IMR-90 (cell line): ENCODE results near the gene C1QL4. TPM values are rescaled to one million over a fixed set of nuclear protein-coding genes. Genes with fewer than 3 reads are reported as not detected.
A peak's percentile ranks its signal among the peaks of the same experiment; 100 is the strongest.

ENCODE experiments used
- ATAC-seq: fragments of 200-7000 bp; cut with Tn5 transposase; 2 replicates; pipeline ENCODE4 v1.9.1; 2020; ENCODE audit warnings: low read depth, mild to moderate bottlenecking, moderate library complexity
- BruUV-seq: library from RNA; stranded (reverse); fragments of 400-500 nt; replicated peaks from 2 replicates; lab custom pipeline; 2021; lab: Mats Ljungman, UMichigan
- CTCF ChIA-PET: fragments of 300-600 bp; formaldehyde crosslinking; extraction: SDS; loops from one replicate; lab custom pipeline; 2021; ENCODE audit warnings: antibody characterized with exemption; lab: Yijun Ruan, JAX
- POLR2A ChIA-PET: fragments of 300-600 bp; sonication (Branson Sonifier 250); formaldehyde crosslinking; loops from one replicate; lab custom pipeline; 2022; ENCODE audit warnings: antibody characterized with exemption; ENCODE audit not compliant: unreplicated experiment; lab: Charles Lee
- DNase-seq: peaks from one replicate; pipeline ENCODE4 v3.0.0; 2013
- H2AFZ ChIP-seq: replicated peaks from 2 replicates; pipeline ENCODE3; 2013; ENCODE audit warnings: low read length, mild to moderate bottlenecking; ENCODE audit not compliant: poor library complexity
- H2AK5ac ChIP-seq: 2 replicates; pipeline ENCODE4 v1.6.1; 2013; ENCODE audit warnings: low read depth, low read length, inconsistent platforms
- H2AK9ac ChIP-seq: replicated peaks from 2 replicates; pipeline ENCODE3; 2013; ENCODE audit warnings: mild to moderate bottlenecking, low read depth, low read length, moderate library complexity; ENCODE audit not compliant: poor library complexity
- H2BK120ac ChIP-seq: 2 replicates; pipeline ENCODE4 v1.6.1; 2013; ENCODE audit warnings: low read depth, low read length, inconsistent platforms
- H2BK15ac ChIP-seq: 3 replicates; pipeline ENCODE4 v1.6.1; 2013; ENCODE audit warnings: low read depth, low read length, inconsistent platforms
- H2BK20ac ChIP-seq: 2 replicates; pipeline ENCODE4 v1.6.1; 2013; ENCODE audit warnings: low read depth, mild to moderate bottlenecking, inconsistent platforms, low read length, moderate library complexity
- H2BK5ac ChIP-seq: 2 replicates; pipeline ENCODE4 v1.6.1; 2013; ENCODE audit warnings: mild to moderate bottlenecking, low read depth, low read length, inconsistent platforms; ENCODE audit not compliant: poor library complexity, severe bottlenecking
- H3K14ac ChIP-seq: replicated peaks from 2 replicates; pipeline ENCODE4 v1.6.1; 2013; ENCODE audit warnings: low read depth, low read length, inconsistent platforms
- H3K18ac ChIP-seq: 2 replicates; pipeline ENCODE4 v1.6.1; 2013; ENCODE audit warnings: low read depth, low read length, control low read depth
- H3K23ac ChIP-seq: 2 replicates; pipeline ENCODE4 v1.6.1; 2013; ENCODE audit warnings: low read depth, low read length, inconsistent platforms
- H3K27ac ChIP-seq: 2 replicates; pipeline ENCODE4 v1.5.1; 2013; ENCODE audit warnings: mild to moderate bottlenecking, control low read depth, low read length; ENCODE audit not compliant: insufficient read depth
- H3K27me3 ChIP-seq: 2 replicates; pipeline ENCODE4 v1.6.1; 2013; ENCODE audit warnings: low read length; ENCODE audit not compliant: control insufficient read depth, insufficient read depth
- H3K36me3 ChIP-seq: 2 replicates; pipeline ENCODE4 v1.6.1; 2013; ENCODE audit warnings: low read length, mixed read lengths; ENCODE audit not compliant: control insufficient read depth, insufficient read depth
- H3K4ac ChIP-seq: 2 replicates; pipeline ENCODE4 v1.6.1; 2013; ENCODE audit warnings: low read depth, low read length, inconsistent platforms
- H3K4me1 ChIP-seq: 2 replicates; pipeline ENCODE4 v1.6.1; 2013; ENCODE audit warnings: low read length, mixed read lengths; ENCODE audit not compliant: control insufficient read depth, insufficient read depth
- H3K4me2 ChIP-seq: 2 replicates; pipeline ENCODE4 v1.6.1; 2013; ENCODE audit warnings: low read depth, mild to moderate bottlenecking, control low read depth, low read length, moderate library complexity
- H3K4me3 ChIP-seq: 2 replicates; pipeline ENCODE4 v1.5.1; 2013; ENCODE audit warnings: low read depth, mild to moderate bottlenecking, control low read depth, low read length, moderate library complexity; ENCODE audit not compliant: insufficient read depth
- H3K56ac ChIP-seq: 2 replicates; pipeline ENCODE4 v1.6.1; 2013; ENCODE audit warnings: low read length, inconsistent platforms; ENCODE audit not compliant: insufficient read depth; ENCODE audit errors: extremely low read depth
- H3K79me1 ChIP-seq, 2 experiments: 2 replicates each; pipeline ENCODE4 v1.6.1; 2013; ENCODE audit warnings: low read length in 2 of 2, inconsistent platforms in 1 of 2, low read depth in 1 of 2
- H3K9ac ChIP-seq: 2 replicates; pipeline ENCODE4 v1.6.1; 2013; ENCODE audit warnings: low read depth, low read length, control low read depth
- H3K9me1 ChIP-seq: 2 replicates; pipeline ENCODE4 v1.6.1; 2013; ENCODE audit warnings: low read length, inconsistent platforms; ENCODE audit not compliant: insufficient read depth
- H3K9me3 ChIP-seq: 2 replicates; pipeline ENCODE4 v1.6.1; 2013; ENCODE audit warnings: low read length; ENCODE audit not compliant: control insufficient read depth, insufficient read depth
- H4K20me1 ChIP-seq: 2 replicates; pipeline ENCODE4 v1.6.1; 2013; ENCODE audit warnings: low read length, inconsistent platforms; ENCODE audit not compliant: insufficient read depth
- H4K5ac ChIP-seq: 2 replicates; pipeline ENCODE4 v1.6.1; 2013; ENCODE audit warnings: mild to moderate bottlenecking, low read depth, low read length, control low read depth
- H4K8ac ChIP-seq, 2 experiments: 2 replicates each; pipeline ENCODE4 v1.6.1; 2013; ENCODE audit warnings: low read depth in 2 of 2, low read length in 2 of 2, control low read depth in 1 of 2, inconsistent platforms in 1 of 2
- H4K91ac ChIP-seq: 2 replicates; pipeline ENCODE4 v1.6.1; 2013; ENCODE audit warnings: low read depth, low read length, inconsistent platforms; ENCODE audit not compliant: insufficient read depth
- CEBPB ChIP-seq: IDR thresholded peaks from 2 replicates; pipeline ENCODE4 v1.6.1; 2012; ENCODE audit warnings: low read depth, low read length, improper control_type of control experiment
- CHD1 ChIP-seq: IDR thresholded peaks from 2 replicates; pipeline ENCODE4 v1.6.1; 2012; ENCODE audit warnings: low read depth, low read length, improper control_type of control experiment
- FOS ChIP-seq: fragments of 150-350 bp; IDR thresholded peaks from 2 replicates; pipeline ENCODE4 v1.6.1; 2016; ENCODE audit warnings: low read depth, low read length
- MAFK ChIP-seq: IDR thresholded peaks from 2 replicates; pipeline ENCODE4 v1.6.1; 2012; ENCODE audit warnings: low read depth, low read length, improper control_type of control experiment
- MAZ ChIP-seq: IDR thresholded peaks from 2 replicates; pipeline ENCODE4 v1.6.1; 2012; ENCODE audit warnings: low read depth, mild to moderate bottlenecking, low read length, improper control_type of control experiment, moderate library complexity, borderline replicate concordance
- MXI1 ChIP-seq: IDR thresholded peaks from 2 replicates; pipeline ENCODE4 v1.6.1; 2012; ENCODE audit warnings: low read depth, mild to moderate bottlenecking, low read length, moderate library complexity, borderline replicate concordance
- NFE2L2 ChIP-seq: fragments of 150-350 bp; IDR thresholded peaks from 2 replicates; pipeline ENCODE4 v1.6.1; 2016; ENCODE audit warnings: low read depth, mild to moderate bottlenecking, low read length
- POLR2A ChIP-seq: IDR thresholded peaks from 2 replicates; pipeline ENCODE4 v1.6.1; 2012; ENCODE audit warnings: mild to moderate bottlenecking, low read depth, low read length
- RAD21 ChIP-seq: IDR thresholded peaks from 2 replicates; pipeline ENCODE4 v1.6.1; 2012; ENCODE audit warnings: low read length, improper control_type of control experiment
- RCOR1 ChIP-seq: IDR thresholded peaks from 2 replicates; pipeline ENCODE4 v1.6.1; 2012; ENCODE audit warnings: mild to moderate bottlenecking, low read length, improper control_type of control experiment; ENCODE audit not compliant: insufficient replicate concordance
- RFX5 ChIP-seq: IDR thresholded peaks from 2 replicates; pipeline ENCODE4 v1.8.0; 2012; ENCODE audit warnings: low read depth, mild to moderate bottlenecking, low read length, moderate library complexity
- SMC3 ChIP-seq: fragments of 150-350 bp; IDR thresholded peaks from 2 replicates; pipeline ENCODE4 v1.6.1; 2016; ENCODE audit warnings: low read depth, mild to moderate bottlenecking, antibody characterized with exemption, low read length, moderate library complexity
- USF2 ChIP-seq: fragments of 150-350 bp; IDR thresholded peaks from 2 replicates; pipeline ENCODE4 v1.6.1; 2017; ENCODE audit warnings: mild to moderate bottlenecking, antibody characterized with exemption, low read length, low read depth
- WGBS, 2 experiments: methylation state at CpG; one replicate each; pipeline versions ENCODE4 v1.1.5 to v1.1.7; 2013; ENCODE audit warnings: missing lambda C conversion rate in 2 of 2; ENCODE audit not compliant: insufficient read length in 1 of 2; ENCODE audit errors: extremely low coverage in 2 of 2; 5-methylcytosine and 5-hydroxymethylcytosine counted together
- dilution Hi-C: fragments of 300-500 bp; cut with HindIII; formaldehyde crosslinking; loops from one replicate; pipeline ENCODE4 v1.14.3; 2018; ENCODE audit warnings: low sequenced_read_pairs; ENCODE audit not compliant: unreplicated experiment
- in situ Hi-C: fragments of 300-500 bp; cut with MboI; formaldehyde crosslinking; loops from 3 replicates; pipeline ENCODE4 v1.14.3; 2019; ENCODE audit warnings: low sequenced_read_pairs, inconsistent platforms, mixed read lengths
- intact Hi-C: fragments of 100-400 bp; cut with micrococcal nuclease; formaldehyde crosslinking; loops from 2 replicates; pipeline ENCODE4 v1.10.0; 2022
- polyA plus RNA-seq, 3 experiments: library from polyadenylated mRNA; depleted of rRNA; stranded (reverse); fragments of >200 nt; gene quantifications; 2 replicates each; pipeline ENCODE4 v1.2.3, GENCODE V29; 2012; ENCODE audit warnings: low replicate concordance in 1 of 3
- total RNA-seq: library from RNA; depleted of rRNA; stranded (reverse); fragments of >200 nt; gene quantifications from 2 replicates; pipeline ENCODE4 v1.2.3, GENCODE V29; 2012
- TF ChIP-seq, protein P1 (sequence below): fragments of 150-350 bp; IDR thresholded peaks from 2 replicates; pipeline ENCODE4 v1.6.1; 2016; ENCODE audit warnings: low read depth, mild to moderate bottlenecking, low read length, moderate library complexity, borderline replicate concordance
- TF ChIP-seq, protein P2 (sequence below): conservative IDR thresholded peaks from 2 replicates; pipeline ENCODE4 v1.5.1; 2012; ENCODE audit warnings: mild to moderate bottlenecking, low read depth, low read length, improper control_type of control experiment

Gene C1QL4
- total and polyA plus RNA-seq, 2 of the 4 experiments (the other 2 are of a cell fraction): 0.18 to 0.46 TPM

DNA sequence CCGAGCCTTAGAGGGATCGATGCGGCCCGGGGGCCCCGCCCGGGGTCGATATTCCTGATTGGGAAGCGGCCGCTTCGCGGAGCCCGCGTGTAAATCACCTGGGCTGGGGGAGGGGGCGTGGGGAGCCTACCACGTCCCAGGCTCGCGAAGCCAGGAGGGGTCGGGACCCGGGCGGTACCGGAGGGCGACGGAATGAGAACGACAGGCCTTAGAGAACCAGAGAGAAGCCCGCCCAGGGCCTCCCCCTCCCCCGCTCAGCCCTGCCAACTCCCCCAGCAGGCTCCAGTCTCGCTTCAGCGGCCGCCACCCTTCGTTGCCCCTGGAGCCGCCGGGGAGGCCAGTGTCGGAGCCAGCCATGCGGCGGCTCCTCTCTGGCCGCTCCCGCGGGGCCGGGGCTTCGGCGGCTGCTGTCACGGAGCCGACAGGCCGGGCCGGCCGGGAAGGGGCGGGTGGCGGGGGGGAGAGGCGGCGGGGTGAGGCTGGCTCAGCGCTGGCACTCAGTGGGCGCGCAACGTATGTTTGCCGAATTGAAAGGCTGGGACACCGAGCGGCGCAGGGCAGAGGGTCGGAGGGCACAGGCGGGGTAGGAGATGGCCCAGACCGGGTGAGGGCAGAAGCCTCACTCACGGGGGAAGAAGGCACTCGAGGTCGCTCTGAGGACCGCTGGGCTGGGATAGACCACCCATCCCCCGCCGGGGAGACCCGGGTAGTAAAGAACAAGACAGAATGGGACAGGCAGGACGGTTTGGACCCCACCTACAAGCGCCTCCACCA lies 8.2 kb upstream of the C1QL4 start:
- Histone ChIP-seq H3K4me3 (peak overlapping the region; percentile 32), H3K23ac (no peak overlapping the region), H2AFZ (peak overlapping the region; percentile 78), H4K20me1 (0 out of 2 replicates have a peak, but pooled peaks cover 5% of the 10 kb centered on the region), H2BK20ac (no peak overlapping the region), H3K9me3 (no peaks in the 10 kb centered on the region), H3K9me1 (peaks cover 8% of the 10 kb centered on the region; the same call in 1 of the 2 replicates), H2BK15ac (no peak overlapping the region), H3K79me1 (peaks cover 5 to 17% of the 10 kb centered on the region in 2 experiments; a peak in 2 of 4 replicates), H3K27me3 (peaks cover 65% of the 10 kb centered on the region), H2BK5ac (no peak overlapping the region), H3K18ac (no peak overlapping the region), H3K9ac (no peak overlapping the region), H3K4ac (no peak overlapping the region; the same call in 1 of the 2 replicates), H3K27ac (no peak overlapping the region), H3K4me2 (peak overlapping the region; percentile 87), H4K91ac (no peak overlapping the region), H3K36me3 (no peaks in the 10 kb centered on the region), H2AK5ac (no peak overlapping the region), H4K5ac (no peak overlapping the region), H3K56ac (no peak overlapping the region), H3K14ac (no peak overlapping the region), H2BK120ac (no peak overlapping the region), H2AK9ac (peak overlapping the region; percentile 73), H4K8ac (peak overlapping the region in 1 of 2 experiments; percentile 40; a peak in 1 of 4 replicates), H3K4me1 (peaks cover 20% of the 10 kb centered on the region)
- no TSS peak for BruUV-seq
- no peak for DNase-seq
- ATAC-seq: no peak
- POLR2A ChIA-PET: no interaction called here
- 9% methylated on average over 15 of the region's 70 CpGs; no CpG with 5 or more reads in 1 of the 2 experiments for WGBS, 2 experiments
- intact Hi-C loops (no loop called here), in situ Hi-C loops (no loop called here), dilution Hi-C loops (no loop called here)
- CTCF ChIA-PET: interaction anchor here (0.6 kb wide), 1 partner anchor 14 kb away, joined by 3 read pairs; no protein-coding TSS in a partner anchor
- TF ChIP-seq, protein P1, sequence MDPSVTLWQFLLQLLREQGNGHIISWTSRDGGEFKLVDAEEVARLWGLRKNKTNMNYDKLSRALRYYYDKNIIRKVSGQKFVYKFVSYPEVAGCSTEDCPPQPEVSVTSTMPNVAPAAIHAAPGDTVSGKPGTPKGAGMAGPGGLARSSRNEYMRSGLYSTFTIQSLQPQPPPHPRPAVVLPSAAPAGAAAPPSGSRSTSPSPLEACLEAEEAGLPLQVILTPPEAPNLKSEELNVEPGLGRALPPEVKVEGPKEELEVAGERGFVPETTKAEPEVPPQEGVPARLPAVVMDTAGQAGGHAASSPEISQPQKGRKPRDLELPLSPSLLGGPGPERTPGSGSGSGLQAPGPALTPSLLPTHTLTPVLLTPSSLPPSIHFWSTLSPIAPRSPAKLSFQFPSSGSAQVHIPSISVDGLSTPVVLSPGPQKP: no peak
- no peak for TF ChIP-seq RCOR1
- TF ChIP-seq POLR2A: no peak
- TF ChIP-seq CEBPB: no peak
- TF ChIP-seq, protein P2, sequence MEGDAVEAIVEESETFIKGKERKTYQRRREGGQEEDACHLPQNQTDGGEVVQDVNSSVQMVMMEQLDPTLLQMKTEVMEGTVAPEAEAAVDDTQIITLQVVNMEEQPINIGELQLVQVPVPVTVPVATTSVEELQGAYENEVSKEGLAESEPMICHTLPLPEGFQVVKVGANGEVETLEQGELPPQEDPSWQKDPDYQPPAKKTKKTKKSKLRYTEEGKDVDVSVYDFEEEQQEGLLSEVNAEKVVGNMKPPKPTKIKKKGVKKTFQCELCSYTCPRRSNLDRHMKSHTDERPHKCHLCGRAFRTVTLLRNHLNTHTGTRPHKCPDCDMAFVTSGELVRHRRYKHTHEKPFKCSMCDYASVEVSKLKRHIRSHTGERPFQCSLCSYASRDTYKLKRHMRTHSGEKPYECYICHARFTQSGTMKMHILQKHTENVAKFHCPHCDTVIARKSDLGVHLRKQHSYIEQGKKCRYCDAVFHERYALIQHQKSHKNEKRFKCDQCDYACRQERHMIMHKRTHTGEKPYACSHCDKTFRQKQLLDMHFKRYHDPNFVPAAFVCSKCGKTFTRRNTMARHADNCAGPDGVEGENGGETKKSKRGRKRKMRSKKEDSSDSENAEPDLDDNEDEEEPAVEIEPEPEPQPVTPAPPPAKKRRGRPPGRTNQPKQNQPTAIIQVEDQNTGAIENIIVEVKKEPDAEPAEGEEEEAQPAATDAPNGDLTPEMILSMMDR: no peak
- no peak for TF ChIP-seq SMC3
- TF ChIP-seq USF2: no peak
- TF ChIP-seq CHD1: no peak
- TF ChIP-seq RFX5: no peak
- no peak for TF ChIP-seq MAZ
- TF ChIP-seq FOS: no peak
- no peak for TF ChIP-seq MAFK
- no peak for TF ChIP-seq NFE2L2
- TF ChIP-seq MXI1: no peak
- TF ChIP-seq RAD21: no peak
